CD4-positive, alpha-beta T cell treated with Interferon alpha-2 for 1 hour (primary cell): Measurements from ENCODE around the gene PDCD11.
A peak's percentile ranks its signal among the peaks of the same experiment; 100 is the strongest.
"Not testable (repeated sequence)": the region's sequence is repeated elsewhere in the genome, so short reads cannot be mapped to it uniquely, and the experiment has no call there.

Experiments used
- DNase-seq, 2 donors: peaks; one replicate each; pipeline ENCODE4 v3.0.0-alpha.2; 2020 to 2022

Gene PDCD11

DNA sequence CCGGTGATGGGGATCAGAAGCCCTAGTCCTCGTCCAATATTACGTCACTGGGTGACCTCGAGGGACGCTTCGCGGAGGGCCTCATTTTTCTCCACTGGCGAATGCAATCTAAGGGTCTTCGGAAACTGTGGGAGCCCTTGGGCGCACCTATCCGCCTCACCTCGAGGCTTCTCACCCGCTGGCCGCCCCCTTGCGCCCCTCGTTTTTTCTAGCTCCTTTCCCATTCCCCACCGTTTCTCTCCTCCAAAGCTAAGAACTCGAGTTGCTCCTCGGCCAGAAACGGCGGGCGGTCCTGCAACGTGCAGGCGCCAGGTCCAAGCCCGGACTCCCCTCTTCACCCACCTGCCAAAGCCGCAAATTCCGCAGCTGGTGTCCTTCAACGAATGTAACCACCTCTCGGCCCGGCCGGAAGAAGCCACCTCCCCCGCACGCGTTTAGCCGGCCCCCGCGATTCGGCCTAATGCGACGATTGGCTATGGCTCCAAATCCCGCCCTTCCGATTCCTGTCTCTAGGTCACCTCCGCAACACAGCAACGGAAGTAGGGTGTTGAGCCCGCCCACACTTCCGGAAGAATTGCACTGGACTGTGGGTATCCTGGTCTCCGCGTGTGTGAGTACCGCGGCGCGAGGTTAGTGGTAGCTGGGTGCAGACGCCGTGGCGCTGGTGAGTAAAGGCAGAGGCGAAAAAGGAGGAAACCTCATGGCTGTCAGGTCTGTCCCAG, at the start of gene PDCD11, which contains the start of gene ATP5MK:
TSS of gene PDCD11 (plus strand) at position 560 of the 722 bp plus-strand sequence. CDS start 1,801 bp downstream, outside the sequence.
TSS of gene ATP5MK (minus strand) at position 409 of the 722 bp plus-strand sequence. CDS start 4,018 bp downstream, outside the sequence.
- DNase-seq: peak; percentile 94 to 96

GRCh38 chr10:103350175-103350516, 46.3 kb upstream of the PDCD11 start:
- DNase-seq: no peak

GRCh38 chr10:103350517-103351260, 45.7 kb upstream of the PDCD11 start, which contains the start of gene PCGF6:
TSS of gene PCGF6 (minus strand) at chr10:103351140. CDS start at chr10:103351066, 74 bp downstream.
- DNase-seq: peak; percentile 66 to 77

DNA sequence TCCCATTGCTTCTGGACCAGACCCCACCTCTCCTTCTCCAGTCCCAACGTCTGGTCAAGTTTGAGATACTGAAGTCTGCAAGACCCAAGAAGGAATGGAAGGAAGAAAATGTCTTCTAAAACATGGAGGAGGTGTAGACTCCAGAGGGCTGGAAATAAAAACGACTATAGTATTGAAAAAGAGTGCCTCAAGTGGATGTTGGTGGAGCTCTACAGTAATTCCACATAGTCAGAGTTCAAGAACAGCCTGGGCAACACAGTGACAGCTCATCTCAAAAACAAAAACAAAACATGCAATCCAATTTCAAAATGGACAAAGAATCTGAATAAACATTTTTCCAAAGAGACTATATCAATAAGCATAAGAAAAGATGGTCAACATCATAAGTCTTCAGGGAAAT, 43.1 kb upstream of the PDCD11 start:
- no peak for DNase-seq

- DNase-seq: not testable (repeated sequence)
Measured at GRCh38 chr10:103354567-103354966, 41.9 kb upstream of the PDCD11 start.

DNA sequence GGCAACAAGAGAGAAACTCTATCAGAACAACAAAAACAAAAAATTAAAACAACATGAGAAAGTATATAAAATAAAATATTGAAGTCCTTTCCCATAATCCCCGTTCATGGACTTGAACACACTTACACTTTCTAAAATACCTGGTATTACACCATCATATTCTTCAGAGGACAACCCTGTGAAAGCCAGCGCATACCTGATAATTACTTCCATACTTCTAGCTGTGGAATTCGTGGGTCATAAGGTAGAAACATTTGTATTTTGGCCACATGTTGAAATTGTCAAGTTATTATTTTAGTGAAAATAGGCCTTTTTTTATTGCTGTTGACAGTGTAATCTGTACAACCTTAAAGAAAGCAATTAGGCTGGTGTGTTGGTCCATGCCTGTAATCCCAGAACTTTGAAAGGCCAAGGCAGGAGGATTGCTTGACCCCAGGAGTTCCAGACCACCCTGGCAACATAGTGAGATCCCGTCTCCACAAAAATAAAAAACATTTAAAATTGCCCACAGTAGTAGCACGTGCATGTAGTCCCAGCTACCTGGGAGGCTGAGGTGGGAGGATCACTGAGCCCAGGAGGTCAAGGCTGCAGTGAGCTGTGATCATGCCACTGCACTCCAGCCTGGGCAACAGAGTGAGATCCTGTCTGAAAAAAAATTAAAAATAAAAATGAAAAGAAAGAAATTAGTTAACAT, 40.4 kb upstream of the PDCD11 start:
- DNase-seq: no peak

DNA sequence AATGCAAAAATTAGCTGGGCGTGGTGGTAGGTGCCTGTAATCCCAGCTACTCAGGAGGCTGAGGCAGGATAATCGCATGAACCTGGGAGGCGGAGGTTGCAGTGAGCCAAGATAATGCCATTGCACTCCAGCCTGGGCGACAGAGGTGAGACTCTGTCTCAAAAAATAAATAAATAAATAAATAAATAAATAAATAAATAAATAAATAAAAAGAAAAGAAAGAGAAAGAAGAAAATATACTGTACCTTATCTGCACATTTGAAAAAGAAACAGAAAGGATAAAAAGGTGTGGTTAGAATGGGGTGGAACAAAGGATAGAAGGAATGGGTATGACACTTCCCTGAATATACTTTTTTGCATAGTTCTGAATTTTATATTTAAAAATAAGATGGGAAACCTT, 36.9 kb upstream of the PDCD11 start:
- not testable (repeated sequence) for DNase-seq

DNA sequence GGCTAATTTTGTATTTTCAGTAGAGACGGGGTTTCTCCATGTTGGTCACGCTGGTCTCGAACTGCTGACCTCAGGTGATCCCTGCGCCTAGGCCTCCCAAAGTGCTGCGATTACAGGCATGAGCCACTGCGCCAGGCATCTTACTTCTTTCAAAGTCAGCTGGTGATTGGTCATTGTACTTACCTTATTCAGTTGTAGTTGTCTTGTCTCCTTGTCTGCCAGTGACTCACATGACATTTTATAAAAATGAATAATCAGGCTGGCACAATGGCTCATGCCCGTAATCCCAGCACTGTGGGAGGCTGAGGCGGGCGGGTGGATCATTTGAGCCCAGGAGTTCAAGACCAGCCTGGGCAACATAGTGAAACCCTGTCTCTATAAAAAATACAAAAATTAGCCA, 35.6 kb upstream of the PDCD11 start:
- DNase-seq: not testable (repeated sequence)

DNA sequence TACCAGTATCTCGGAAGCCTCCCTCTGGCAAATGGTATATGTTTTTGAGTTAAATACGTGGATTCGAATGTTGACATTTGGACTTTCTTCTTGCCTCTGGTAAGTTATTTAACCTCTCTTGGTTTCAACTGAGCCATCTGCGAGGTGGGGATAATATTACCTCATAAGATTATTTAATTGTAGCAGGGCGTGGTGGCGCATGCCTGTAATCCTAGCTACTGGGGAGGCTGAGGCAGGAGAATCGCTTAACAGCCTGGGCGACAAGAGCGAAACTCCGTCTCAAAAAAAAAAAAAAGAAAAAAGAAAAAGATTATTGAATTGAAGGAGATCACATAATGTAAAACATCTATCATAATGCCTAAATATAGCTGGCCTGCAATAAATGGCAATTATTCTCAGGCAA, 29.0 kb upstream of the PDCD11 start:
- DNase-seq: no peak

- DNase-seq: peak; percentile 90 to 94
Measured at GRCh38 chr10:103367782-103368518, 28.5 kb upstream of the PDCD11 start, which contains the start of gene TAF5. TSS of gene TAF5 (plus strand) at chr10:103367976. CDS start at chr10:103367990, 14 bp downstream.

DNA sequence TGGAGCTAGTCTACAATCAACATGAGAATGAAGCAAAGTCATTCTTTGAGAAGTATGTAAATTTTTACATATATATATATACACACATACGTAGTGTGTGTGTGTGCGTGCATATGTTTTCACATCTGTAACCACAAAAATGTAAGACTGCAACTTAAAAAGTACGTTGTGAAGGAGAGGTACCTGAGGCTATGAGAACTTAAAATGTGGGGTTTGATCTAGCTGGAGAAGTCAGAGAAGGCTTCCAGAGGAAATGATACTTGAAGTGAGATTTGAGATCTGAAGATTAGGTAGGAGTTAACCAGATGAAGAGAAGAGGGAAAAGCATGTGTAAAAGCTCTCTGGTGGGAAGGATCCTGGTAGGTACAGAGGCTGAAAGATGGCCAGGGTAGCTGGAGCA, 22.9 kb upstream of the PDCD11 start:
- DNase-seq: no peak

- no peak for DNase-seq
Measured at GRCh38 chr10:103374263-103374662, 22.2 kb upstream of the PDCD11 start.

DNA sequence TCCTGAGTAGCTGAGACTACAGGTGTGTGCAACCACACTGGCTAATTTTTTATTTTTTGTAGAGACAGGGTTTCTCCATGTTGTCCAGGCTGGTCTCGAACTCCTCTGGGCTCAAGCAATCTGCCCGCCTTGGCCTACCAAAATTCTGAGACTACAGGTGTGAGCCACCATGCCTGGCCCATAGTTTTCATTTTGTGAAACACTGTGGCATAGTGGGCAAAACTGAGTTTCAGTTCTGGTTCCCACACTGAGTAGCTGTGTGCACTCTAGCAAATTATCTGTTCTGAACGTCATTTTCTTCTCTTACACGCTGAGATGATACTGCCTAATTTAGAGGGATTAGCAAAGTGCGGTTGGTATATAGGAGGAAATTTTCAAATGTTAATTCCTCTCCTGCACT, 13.7 kb upstream of the PDCD11 start:
- DNase-seq: no peak

DNA sequence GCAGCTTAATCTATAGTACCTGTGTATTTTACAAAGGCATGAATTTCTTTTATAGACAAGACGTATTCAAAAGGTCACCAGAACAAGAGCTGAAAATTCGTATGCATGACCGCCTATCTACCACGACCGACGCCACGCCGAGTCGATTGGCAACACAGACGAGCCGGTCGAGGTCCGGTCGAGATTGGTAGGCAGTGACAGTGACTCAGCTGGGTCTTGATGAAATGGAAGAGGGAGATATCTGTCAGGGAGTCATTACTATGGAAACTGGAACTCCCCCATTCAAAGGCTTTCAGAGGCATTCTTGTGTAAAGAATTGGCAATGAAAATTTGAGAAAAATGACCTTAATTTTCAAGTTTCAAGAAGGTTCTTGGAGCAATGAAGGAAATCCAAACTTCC, 2.2 kb upstream of the PDCD11 start:
- DNase-seq: no peak

GRCh38 chr10:103395754-103396066, 716 bp upstream of the PDCD11 start:
- no peak for DNase-seq

DNA sequence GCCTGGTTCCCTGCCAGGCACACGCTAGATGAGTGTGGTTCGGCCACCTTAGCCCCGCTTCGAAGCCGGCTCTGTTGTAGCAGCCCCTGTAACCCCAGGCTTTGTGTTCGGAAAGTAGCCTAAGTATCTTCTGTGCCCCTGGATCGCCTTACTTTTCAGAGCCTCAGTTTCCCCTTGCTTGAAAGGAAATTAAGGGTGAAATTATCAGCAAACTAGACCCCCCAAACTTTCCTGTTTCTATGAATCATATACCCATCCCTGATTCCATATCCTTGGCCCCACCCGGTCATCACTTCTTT, 312 bp downstream of the PDCD11 start:
- DNase-seq: no peak

DNA sequence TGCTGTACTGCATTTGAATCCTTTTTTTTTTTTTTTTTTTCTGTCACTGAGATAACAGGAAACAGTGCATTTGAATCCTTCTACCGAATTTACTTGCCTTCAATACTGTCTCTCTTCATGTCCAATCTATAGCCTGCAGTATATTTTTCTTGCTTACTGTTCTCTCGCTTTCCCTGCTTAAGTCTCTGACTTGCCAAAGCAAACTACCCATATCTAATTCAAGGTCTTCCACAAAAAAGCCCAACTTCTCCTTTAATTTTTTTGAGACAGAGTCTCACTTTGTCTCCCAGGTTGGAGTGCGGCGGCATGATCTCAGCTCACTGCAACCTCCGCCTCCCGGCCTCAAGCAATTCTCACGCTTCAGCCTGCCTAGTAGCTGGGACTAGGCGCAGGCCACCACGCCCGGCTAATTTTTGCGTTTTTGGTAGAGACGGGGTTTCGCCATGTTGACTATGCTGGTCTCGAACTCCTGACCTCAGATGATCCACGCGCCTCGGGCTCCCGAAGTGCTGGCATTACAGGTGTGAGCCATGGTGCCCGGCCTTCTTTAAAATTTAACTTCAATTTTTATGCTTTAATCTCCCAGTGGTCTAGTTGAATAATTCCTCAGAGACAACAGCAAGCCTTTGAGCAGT, 882 bp downstream of the PDCD11 start:
- no peak for DNase-seq

DNA sequence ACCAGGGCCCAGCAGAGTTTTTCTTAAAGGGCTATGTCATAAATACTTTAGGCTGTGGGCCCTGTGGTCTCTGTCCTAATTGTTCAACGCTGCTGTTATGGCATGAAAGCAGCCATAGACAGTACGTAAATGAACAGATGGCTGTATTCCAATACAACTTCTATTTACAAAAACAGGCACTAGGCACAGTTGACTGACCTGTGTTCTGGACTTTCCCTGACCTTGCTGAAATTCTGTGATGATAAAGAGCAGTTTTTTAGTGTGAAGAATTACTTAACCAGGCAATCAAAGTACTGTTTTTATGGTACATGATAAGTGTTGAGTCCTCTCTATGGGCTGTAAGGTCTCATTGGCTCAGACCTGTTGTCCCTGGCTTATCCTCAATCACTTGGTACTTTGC, 17.1 kb downstream of the PDCD11 start:
- no peak for DNase-seq

DNA sequence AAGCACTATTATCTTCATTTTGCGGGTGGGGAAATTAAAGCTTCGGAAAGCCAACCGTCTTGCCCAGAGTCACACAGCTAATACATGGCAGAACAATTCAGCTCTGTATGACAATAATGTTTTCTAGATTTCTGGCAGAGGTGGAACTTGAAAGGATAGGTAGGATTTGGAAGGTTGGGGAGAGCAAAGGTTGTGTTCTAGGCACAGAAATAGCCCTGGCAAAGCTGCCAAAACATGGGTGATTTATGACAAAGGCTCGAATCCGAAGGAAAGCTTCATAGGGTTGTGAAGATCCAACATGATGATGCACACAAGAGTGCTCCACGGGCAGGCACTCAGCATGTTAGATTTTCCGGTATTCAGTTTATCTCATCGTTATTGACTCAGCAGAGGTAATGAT, 19.2 kb downstream of the PDCD11 start:
- no peak for DNase-seq

DNA sequence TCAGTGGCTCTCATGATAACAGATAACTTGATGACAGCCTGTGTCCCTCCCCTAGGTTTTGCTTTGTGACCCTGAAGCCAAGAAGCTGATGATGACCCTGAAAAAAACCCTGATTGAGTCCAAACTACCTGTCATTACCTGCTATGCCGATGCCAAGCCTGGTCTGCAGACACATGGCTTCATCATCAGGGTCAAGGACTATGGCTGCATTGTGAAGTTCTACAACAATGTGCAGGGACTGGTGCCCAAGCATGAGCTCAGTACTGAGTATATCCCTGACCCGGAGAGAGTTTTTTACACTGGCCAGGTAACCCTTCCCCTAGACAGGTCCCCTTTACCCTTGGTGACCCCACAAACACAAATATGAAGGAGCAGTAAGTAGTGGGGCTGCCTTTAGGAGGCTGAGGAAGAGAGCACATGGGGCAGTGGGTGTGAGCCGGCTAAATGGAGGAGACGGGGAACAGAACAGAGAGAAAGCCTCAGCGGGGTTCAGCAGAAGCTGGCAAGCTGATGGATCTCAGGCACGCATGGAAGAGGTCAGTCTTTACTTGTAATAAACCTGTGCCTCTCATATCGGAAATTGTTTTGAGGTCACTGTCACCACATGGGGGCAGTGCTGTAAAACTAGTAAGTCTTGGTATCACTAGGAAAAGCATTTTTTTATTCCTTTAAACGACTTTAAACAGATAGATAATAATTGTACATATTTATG, 20.2 kb downstream of the PDCD11 start:
- DNase-seq: peak; percentile 54 to 75

GRCh38 chr10:103417148-103417469, 20.7 kb downstream of the PDCD11 start:
- not testable (repeated sequence) for DNase-seq

GRCh38 chr10:103417601-103418000, 21.2 kb downstream of the PDCD11 start:
- no peak for DNase-seq
